Embryonic facial prominence (tissue), 1 donor: ENCODE measurements around the gene DERA.
"Not testable (repeated sequence)": the region's sequence is repeated elsewhere in the genome, so short reads cannot be mapped to it uniquely, and the experiment has no call there.

Source experiments
- DNase-seq: peaks from one replicate; pipeline ENCODE4 v3.0.0-alpha.2; 2016; ENCODE audit errors: extremely low spot score

Gene DERA

DNA sequence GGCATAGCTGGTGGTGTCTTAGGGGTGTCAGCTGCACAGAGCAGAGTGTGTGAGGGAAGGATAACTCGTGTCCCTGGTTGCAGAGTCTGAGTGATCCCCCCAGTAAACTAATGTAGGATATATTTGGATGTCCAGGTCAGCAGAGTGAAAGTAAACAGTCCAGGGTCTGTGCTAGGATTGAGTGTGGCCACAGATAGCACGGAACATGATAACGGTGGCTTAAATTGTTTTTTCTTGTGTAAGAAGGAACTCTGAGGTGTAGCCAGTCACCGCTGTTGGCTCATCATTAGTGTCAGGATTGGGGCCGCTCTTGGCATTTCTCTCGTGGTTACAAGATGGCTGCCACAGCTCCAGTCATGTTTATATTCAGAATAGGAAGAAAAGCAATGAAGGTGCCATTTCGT, 97.3 kb downstream of the DERA start:
- no peak for DNase-seq

GRCh38 chr12:16012117-16012516, 101.0 kb downstream of the DERA start:
- DNase-seq, result no peak

- DNase-seq, result not testable (repeated sequence)
Measured at GRCh38 chr12:16013722-16014121, 102.6 kb downstream of the DERA start.

DNA sequence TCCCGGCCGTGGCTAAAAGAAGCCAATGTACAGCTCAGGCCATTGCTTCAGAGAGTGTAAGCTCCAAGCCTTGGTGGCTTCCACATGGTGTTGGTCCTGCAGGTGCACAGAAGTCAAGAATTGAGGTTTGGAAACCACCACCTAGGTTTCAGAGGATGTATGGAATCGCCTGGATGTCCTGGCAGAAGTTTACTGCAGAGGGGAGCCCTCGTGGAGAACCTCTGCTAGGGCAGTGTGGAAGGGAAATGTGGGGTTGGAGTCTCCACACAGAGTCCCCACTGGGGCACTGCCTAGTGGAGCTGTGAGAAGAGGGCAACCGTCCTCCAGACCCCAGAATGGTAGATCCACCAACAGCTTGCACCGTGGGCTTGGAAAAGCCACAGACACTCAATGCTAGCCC, 103.3 kb downstream of the DERA start:
- DNase-seq, result not testable (repeated sequence)

GRCh38 chr12:16016748-16017147, 105.6 kb downstream of the DERA start:
- no peak for DNase-seq

DNA sequence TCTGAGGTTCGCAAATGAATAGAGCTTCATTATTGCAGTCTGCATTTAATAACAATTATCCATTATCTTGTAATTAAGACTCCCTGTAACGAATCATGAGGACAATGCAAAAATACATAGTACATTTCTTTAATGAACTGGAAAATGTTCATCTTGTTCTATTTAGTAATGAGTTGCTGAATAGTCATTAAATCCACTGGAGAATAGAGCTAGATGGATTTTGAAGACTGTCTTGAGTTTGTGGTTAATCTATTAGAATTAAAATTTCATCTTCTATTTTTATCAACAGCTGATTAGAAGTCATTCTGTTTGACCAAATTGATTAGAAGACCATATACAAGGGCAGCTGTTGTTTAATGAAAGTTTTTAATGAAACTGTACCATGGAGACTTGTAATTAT, 107.2 kb downstream of the DERA start:
- DNase-seq, result no peak

DNA sequence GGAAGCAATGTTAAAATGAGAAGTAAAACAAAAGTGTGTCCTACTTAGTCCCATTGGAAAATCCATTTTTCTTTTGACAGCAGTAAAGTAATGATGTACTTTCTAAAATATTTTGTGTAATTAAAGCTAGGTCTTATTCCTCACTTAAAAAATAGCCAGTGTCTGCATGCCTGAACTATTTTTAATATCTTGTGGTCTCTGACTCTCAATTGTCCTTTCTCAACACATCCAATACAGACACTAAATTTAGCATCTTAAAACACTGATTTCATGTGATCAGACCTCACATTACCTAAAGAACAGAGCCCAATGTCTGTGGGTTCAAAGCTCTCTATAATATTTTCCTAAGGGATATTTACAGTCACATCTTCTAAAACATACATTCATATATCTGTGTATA, 108.0 kb downstream of the DERA start:
- DNase-seq, result no peak

DNA sequence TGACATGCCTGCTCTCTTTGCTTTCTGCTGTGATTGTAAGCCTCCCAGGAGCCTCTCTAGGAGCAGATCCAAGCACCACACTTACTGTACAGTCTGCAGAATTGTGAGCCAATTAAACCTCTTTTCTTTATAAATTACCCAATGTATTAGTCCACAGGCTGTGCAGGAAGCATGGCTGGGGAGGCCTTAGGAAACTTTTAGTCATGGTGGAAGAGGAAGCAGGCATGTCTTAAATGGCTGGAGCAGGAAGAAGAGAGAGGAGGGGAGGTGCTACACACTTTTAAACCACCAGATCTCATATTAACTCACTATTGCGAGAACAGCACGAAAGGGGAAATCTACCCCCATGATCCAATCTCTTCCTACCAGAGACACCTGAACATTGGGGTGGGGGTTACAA, 108.9 kb downstream of the DERA start:
- DNase-seq, result no peak

DNA sequence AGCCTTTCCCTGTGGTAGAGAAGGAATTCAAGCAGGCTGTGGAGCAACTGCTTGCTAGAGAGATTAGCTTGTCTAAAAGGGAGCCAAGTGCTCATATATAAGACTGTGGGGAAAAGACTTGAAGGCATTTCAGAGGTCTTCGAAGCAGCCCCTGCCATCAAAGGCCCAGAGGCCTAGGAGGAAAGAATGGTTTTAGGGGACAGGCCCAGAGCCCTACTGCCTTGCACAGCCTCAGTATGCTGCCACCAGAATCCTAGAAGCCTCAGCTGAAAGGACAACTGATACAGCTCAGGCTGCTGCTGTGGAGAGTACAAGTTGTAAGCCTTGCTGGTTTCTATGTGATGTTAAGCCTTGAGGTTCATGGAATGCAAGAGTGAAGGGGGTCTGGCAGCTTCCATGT, 109.9 kb downstream of the DERA start:
- DNase-seq, result no peak

DNA sequence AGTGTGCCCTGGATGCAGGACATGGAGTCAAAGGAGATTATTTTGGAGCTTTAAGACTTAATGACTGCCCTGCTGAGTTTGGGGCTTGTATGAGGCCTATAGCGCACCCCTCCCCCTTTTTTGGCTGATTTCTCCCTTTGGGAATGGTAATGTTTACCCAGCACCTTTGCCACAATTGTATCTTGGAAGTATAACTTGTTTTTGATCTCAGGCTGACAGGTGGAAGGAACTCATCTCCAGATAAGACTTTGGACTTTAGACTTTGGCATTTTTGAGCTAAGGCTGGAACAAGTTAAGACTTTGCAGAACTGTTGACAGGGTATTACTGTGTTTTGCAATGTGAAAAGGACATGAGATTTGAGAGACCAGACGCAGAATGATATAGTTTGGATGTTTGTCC, 110.5 kb downstream of the DERA start:
- DNase-seq, result no peak

DNA sequence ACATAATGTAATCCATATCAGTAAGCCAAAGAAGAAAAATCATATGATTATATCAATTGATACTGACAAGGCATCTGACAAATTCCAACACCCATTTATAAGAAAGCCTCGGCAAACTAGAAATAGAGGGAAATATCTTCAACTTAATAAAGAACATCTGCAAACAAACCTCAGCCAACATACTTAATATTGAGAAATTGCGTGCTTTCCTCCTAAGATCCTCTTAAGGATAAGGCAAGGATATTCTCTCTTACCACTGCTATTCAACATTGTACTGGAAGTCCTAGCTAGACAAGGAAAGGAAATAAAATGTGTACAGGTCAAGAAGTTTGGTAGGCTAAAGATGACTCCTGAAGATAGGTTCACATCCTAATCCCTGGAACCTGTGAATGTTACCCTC, 115.9 kb downstream of the DERA start:
- DNase-seq, result no peak

DNA sequence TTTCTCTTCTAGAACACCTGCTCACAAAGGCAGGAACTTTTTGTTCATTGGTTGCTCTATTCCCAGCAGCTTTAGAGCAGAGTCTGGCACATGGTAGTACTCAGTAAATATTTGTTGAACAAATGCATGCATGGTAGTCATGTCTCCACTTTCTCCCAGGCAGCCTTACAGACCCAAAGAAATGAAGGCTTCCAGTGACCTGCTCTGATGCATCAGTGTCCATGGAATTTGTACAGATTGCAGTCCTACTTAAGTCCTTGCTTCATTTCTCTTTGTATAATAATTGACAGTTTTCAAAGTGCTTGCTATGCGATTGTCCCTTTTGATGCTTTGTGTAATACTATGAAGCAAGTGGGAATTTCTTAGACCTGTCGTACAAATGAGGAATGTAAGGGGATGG, 119.6 kb downstream of the DERA start:
- no peak for DNase-seq

DNA sequence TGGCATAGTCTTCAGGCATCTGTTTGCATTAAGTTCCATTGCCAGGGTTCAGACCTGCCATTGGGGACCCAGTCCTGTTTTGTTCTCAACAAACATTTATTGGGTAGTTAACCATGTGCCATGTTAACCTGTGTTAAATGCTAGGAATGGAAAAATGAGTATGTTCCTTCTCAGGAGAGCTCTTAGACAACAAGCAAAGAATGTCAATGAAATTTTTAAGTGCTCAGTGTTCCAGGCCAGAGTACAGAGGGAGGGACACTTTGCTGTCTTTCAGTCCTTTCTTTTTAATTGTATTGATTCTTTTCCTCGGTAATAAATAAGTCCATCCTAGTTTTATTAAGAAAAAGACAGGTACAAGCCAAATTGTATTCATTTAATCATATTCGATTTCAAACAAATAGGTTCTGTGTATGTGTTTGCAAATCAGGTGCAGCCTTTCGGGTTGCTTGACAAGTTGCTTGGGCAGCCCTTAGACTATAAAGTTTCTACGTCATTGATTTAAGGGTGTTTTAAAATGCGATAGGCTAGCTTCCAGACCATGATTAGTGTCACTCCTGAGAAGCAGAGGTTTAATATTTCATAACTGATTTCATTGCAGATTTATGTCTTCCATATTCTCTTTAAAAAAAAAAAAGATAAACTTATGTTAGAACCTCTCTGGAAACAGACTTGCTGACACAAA, 123.1 kb downstream of the DERA start:
- no peak for DNase-seq

- DNase-seq, result no peak
Measured at GRCh38 chr12:16036073-16036472, 124.9 kb downstream of the DERA start.

GRCh38 chr12:16037533-16037932, 126.4 kb downstream of the DERA start:
- DNase-seq, result no peak

- no peak for DNase-seq
Measured at GRCh38 chr12:16043480-16043879, 132.3 kb downstream of the DERA start.

GRCh38 chr12:16046266-16046665, 135.1 kb downstream of the DERA start:
- DNase-seq, result no peak

DNA sequence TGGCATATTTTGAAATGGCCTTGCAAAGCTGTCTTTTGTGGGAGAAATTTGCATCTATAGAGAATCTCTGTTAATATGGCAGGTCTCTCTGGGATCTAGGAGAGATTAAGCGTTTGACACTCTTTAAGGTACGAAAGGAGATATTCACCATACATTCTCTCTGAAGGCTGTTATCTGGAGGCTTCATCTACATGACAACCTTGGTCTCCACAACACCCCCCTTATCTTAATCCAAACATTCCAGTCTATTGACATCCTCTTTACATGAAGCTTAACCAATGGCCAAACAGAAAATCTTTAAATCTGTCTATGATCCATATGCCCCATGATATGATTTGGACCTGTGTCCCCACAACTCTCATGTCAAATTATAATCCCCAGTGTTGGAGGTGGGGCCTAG, 137.4 kb downstream of the DERA start:
- no peak for DNase-seq

DNA sequence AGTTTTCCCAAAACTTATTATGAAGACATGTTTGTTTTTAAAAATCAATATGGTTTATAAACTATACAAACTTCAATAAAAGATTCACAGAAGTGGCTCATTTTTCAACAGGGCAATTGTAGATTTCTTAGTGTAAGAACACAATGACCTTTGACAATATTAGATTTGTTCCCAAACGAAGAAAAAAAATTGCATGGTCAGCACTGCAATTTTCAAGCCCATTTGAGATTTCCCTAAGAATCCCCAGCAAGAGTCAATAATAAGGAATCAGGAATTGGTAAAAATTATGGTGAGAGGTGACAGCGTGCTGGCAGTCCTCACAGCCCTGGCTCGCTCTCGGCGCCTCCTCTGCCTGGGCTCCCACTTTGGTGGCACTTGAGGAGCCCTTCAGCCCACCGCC, 145.8 kb downstream of the DERA start:
- no peak for DNase-seq

DNA sequence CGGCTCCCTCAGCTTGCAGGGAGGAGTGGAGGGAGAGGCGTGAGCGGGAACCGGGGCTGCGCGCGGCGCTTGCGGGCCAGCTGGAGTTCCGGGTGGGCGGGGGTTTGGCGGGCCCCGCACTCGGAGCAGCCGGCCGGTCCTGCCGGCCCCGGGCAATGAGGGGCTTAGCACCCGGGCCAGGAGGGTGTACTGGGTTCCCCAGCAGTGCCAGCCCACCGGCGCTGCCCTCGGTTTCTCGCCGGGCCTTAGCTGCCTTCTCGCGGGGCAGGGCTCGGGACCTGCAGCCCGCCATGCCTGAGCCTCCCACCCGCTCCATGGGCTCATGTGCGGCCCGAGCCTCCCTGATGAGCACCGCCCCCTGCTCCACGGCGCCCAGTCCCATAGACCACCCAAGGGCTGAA, 146.2 kb downstream of the DERA start:
- not testable (repeated sequence) for DNase-seq

DNA sequence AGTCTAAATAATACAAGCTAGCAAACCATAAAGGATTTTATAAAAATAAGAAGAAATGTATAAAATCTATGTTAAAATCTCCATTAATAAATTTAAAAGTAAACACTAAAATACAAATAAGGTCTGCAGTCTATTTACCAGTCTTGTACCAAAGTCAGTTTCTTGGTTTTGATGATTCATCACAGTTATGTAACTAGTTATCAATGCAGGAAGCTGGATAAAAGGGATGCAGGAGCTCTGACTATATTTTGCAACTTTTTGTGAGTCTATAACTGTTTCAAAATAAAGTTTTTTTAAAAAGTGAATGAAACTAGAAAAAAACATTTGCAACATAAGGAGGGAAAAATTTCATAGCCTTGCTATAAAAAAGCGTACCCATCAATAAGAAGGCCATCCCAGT, 151.5 kb downstream of the DERA start:
- no peak for DNase-seq

GRCh38 chr12:16063726-16064125, 152.6 kb downstream of the DERA start:
- no peak for DNase-seq

- no peak for DNase-seq
Measured at GRCh38 chr12:16070113-16070512, 159.0 kb downstream of the DERA start.

DNA sequence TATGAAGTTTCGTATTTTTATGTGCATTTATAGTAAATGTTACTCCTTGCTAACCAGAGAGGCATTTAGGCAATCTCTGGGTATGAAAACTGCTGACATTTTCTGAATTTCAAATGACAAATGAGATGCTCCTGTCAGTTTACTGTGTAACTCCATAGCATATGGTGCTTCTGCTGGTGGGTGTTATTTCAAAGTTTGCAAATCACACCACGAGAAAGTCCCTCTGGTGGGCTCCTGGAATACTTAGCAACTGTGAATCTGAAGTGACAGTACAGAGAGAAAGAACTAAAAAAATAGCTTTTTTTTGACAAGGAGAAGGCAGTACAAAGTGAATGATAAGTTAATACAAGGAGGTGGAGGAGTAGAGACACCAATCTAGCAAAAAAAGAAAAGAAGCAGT, 161.5 kb downstream of the DERA start:
- no peak for DNase-seq
